EH (cell line): ENCODE results near the gene UBQLN3.

ENCODE experiments used
- DNase-seq: peaks from one replicate; pipeline ENCODE4 v3.0.0-alpha.2; 2015; ENCODE audit warnings: low read depth

The UBQLN3 gene

GRCh38 chr11:5505363-5506048 lies 4.3 kb downstream of the UBQLN3 start:
- DNase-seq, result no peak

- no peak for DNase-seq
These were observed 5.3 kb downstream of the UBQLN3 start for GRCh38 chr11:5504403-5504921.

DNA sequence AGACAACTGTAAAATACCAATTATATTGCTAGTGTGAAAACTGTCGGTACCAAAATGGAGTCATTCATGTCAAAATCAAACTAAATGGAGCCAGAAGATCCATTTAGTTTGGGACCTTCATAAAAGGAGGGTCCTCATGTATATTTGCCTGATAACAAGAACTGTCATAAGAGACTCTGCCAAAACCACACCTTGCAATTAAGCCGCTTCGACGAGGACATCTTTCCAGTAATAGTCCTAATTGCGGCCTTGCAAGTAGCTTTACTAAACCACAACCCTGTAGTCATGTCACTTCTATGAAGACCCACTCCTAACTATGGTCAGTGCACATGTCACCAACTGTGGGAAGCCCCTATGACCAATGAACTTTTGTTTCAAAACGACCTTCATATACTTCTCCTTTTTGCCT lies 9.4 kb downstream of the UBQLN3 start:
- DNase-seq, result no peak

GRCh38 chr11:5499671-5500070 lies 10.1 kb downstream of the UBQLN3 start:
- DNase-seq, result no peak

- peak; percentile 5 for DNase-seq
These were observed 20.0 kb downstream of the UBQLN3 start for GRCh38 chr11:5489576-5490357.

- DNase-seq, result no peak
These were observed 20.9 kb downstream of the UBQLN3 start for GRCh38 chr11:5488798-5489399.

DNA sequence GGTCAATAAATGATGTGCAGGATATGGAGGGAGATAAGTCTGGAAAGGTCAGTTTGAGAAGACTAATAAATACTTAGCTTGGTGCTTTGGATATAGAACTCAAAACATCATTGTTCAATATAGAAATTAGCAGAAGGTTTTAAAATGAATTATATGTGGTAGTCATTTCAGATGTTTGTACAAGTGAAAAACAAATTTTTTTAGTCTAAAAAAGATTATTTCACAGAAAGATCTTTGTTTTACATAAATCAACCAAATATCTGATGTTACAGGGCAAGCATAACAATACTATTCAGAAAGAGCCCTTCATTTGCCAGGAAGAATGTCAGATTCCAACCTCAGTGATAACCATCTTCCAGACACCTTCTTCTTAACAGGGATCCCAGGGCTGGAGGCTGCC lies 21.4 kb downstream of the UBQLN3 start, which contains the start of gene OR52D1:
TSS of gene OR52D1 (plus strand) at position 301 of the 400 bp plus-strand sequence. CDS start at position 323, 22 bp downstream.
- DNase-seq, result no peak

- DNase-seq, result no peak
These were observed 23.3 kb downstream of the UBQLN3 start for GRCh38 chr11:5486421-5486820.

- no peak for DNase-seq
These were observed 23.8 kb downstream of the UBQLN3 start for GRCh38 chr11:5486003-5486402.

DNA sequence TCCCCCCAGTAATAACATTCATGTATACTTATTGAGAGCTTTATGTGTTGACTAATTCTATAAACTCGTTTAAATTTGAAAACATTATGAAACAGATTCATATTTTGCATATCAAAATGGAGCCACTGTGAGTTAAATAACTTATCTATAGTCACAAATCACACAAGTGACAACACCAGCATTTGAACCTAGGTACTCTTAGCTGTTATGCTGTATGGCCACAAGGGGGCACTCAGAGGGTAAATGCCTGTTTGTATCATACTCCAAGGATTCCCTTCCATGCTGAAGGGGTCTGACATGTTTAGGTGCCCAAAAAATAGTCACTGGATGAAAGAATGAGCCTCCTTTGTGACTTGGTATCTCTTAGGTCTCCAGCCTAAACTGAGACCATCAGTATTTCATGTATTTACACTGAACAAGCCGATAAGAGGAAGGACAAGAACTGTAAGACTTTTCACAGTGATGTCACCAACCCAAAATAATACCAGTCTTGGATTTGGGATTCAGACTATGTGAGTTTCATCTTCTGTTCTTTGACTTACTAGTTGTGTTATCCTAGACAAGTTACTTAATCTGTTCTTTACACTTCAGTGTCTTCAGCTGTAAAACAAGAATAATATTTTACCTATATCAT lies 33.5 kb downstream of the UBQLN3 start:
- peak; percentile 59 for DNase-seq

DNA sequence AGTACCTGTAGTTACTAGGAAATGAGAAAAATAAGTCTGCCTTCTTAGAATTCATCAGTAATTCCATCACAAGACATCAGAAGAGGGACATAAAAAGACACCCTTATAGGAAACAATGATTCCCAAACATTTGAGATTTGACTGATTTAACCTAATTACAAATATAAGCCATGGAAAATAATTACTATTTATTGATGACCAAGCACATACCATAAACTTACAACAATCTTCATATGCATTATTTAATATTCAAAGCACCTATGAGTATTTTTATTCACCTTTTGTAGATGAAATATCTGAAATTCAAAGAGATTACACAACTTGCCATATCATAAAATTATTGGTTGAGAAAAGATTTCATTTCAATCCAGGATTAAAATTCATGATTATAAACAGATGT lies 35.8 kb downstream of the UBQLN3 start:
- DNase-seq, result no peak

DNA sequence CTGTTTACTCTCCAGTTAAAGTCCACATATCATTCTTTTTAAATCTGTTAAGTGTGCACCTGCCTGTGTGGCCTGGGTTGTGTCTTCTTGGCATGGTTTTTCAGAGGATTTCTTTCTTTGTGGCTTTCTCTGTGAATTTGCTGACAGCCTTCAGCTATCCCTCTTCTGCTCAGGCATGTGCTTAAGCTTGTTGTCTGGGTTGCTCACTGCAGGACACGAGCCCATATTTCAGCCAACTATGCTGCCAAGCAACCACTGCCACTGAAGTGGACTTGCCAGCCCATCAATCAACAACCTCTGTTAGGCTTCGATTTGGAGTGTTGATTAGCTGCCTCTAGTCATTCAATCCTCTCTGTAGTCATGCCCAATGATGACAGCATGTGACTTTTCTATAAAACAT lies 42.2 kb downstream of the UBQLN3 start:
- no peak for DNase-seq

- DNase-seq, result no peak
These were observed 48.7 kb downstream of the UBQLN3 start for GRCh38 chr11:5460983-5461621.
